NCI-H526 treated with DMSO at 0.1 percent for 48 hours (cell line): ENCODE data around the gene MRGPRX3.

Source experiments
- DNase-seq: peaks from one replicate; lab custom pipeline; 2025; lab: John Stamatoyannopoulos, UW

The MRGPRX3 gene

DNA sequence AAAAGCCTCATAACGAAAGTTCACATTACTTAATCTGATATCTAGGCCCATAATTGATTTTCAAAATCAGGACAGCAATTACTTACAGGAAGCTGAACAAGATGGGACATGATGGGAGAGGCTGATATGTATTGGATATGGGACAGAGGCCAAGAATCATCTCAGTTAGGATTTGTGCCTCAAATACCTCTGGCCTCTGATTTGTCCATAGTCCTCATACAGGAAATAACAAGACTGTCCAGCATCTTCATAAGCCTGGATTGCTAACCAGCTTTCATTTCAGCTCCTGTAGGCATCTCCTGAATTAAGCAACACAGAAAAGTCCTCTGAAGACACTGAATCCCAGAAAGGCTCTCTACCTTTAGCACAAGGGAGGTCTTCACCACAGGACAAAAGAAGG lies 36.0 kb downstream of the MRGPRX3 start:
- no peak for DNase-seq

DNA sequence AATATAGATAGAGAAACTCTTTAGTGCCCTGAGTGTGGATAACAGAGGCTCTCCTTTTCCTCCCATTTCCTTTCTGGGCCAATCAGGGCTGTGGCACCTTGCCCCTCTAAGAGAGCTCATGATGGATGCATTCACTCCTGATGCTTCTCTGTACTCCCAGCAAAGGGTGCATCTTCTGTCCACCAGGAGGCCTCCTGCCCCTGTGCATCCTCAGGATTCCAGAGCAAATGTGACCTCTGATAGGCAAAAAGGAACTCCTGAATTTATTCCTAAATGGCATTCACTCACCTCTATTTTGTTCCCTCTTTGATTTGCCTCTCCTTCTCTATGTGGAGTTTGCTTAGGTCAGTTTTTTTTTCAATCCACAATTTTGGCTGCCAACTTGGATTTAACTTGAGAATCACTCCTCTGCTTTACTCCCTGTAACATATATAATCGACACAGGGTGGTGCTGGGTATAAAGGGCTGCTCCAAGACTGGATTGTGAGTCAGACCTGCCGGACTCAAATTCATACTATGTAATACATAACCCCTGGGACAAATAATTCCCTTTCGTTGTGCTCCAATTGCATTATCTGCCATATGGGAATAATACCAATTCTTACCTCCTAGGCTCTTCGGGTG lies 39.1 kb downstream of the MRGPRX3 start:
- DNase-seq: peak; percentile 38

DNA sequence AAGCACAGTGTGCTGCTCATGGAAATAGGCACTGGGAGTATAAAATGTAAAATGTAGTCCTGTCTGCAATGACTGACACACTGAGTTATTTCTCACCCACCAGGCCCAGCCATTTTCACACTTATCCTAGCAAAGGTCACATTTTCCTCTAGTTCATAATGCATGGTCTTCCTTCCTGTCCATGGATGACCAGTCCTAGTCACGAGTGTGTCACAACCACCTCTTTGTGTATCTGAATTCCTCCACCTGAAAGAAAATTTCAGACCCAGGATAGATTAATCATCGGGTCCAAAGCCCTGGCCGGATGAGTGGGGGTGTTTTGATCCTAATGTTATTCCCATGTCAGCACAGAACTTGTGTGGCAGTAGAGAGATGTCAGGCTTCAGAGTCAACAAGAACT lies 40.3 kb downstream of the MRGPRX3 start, which contains the start of gene MRGPRX4:
MRGPRX4 (plus strand) TSS at position 172 of the 400 bp plus-strand sequence. CDS start 420 bp downstream, outside the sequence.
- DNase-seq: no peak

DNA sequence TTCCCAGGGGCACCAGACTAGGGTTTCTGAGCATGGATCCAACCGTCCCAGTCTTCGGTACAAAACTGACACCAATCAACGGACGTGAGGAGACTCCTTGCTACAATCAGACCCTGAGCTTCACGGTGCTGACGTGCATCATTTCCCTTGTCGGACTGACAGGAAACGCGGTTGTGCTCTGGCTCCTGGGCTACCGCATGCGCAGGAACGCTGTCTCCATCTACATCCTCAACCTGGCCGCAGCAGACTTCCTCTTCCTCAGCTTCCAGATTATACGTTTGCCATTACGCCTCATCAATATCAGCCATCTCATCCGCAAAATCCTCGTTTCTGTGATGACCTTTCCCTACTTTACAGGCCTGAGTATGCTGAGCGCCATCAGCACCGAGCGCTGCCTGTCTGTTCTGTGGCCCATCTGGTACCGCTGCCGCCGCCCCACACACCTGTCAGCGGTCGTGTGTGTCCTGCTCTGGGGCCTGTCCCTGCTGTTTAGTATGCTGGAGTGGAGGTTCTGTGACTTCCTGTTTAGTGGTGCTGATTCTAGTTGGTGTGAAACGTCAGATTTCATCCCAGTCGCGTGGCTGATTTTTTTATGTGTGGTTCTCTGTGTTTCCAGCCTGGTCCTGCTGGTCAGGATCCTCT lies 41.0 kb downstream of the MRGPRX3 start:
- DNase-seq: no peak
